Measurements from ENCODE around the gene DBF4B.
"Not testable (repeated sequence)": the region's sequence is repeated elsewhere in the genome, so short reads cannot be mapped to it uniquely, and the experiment has no call there.

GRCh38 chr17:44700288-44700687 lies 8.2 kb upstream of the DBF4B start:
- not testable (repeated sequence) for TF ChIP-seq EZH2 (IDR thresholded peaks at IDR 0.05; ENCODE audit: borderline replicate concordance, low read depth, low read length, severe bottlenecking); CTCF (IDR thresholded peaks at IDR 0.05; ENCODE audit: borderline replicate concordance, extremely low read depth, low read length, poor library complexity, severe bottlenecking)

Data from DND-41 (cell line).